ENCODE results near the gene LRRC9. TPM values are rescaled to one million over a fixed set of nuclear protein-coding genes. Genes with fewer than 3 reads are reported as not detected.

LRRC9 gene
- total RNA-seq, 1 experiment from 2014 or later = 0.77 TPM

DNA sequence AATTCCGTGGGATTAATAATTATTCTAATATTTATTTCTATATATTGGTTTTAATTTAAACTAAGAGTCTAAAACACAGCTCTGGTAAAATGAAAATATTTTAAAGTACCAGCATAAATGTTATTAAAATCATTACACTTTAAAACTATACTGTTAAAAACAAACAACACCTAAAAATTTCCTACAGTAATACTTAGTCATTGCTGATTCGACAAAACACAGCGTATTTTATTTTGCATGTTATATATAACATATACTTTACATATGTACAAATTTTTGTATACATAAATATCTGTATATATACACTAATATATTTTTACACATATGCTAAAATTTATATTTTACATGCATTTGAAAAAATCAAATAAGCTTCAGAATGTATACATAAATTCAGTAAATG lies 165.7 kb downstream of the LRRC9 start:
- H4K5ac ChIP-seq (ENCODE audit: insufficient read length, low read depth, low read length) = no peak overlapping the region

More for the DNA sequence above, 165.7 kb downstream of the LRRC9 start:
- Histone ChIP-seq H2BK5ac (ENCODE audit: insufficient read length, low read length) (no peak overlapping the region), H2BK20ac (ENCODE audit: low read depth, low read length, poor library complexity, severe bottlenecking) (no peak overlapping the region), H2BK12ac (ENCODE audit: insufficient read length, low read depth, low read length) (no peak overlapping the region), H3K23me2 (ENCODE audit: insufficient read length, low read depth, low read length, poor library complexity, severe bottlenecking) (no peaks in the 10 kb centered on the region), H2BK15ac (ENCODE audit: low read depth, low read length) (no peak overlapping the region), H3K27me3 (ENCODE audit: insufficient read depth, low read length) (no peaks in the 10 kb centered on the region), H3K4me1 (ENCODE audit: insufficient read depth, low read length) (no peaks in the 10 kb centered on the region), H3K14ac (ENCODE audit: insufficient read depth, low read length) (no peak overlapping the region), H3K4me2 (ENCODE audit: insufficient read depth, insufficient read length, low read length) (no peak overlapping the region), H3K4ac (ENCODE audit: low read depth, low read length) (no peak overlapping the region), H3K9me3 (ENCODE audit: control insufficient read depth, low read depth, low read length) (no peaks in the 10 kb centered on the region), H3K56ac (ENCODE audit: insufficient read length, low read depth, low read length) (no peak overlapping the region), H3K9ac (ENCODE audit: extremely low read depth, insufficient read length, low read length) (no peak overlapping the region), H2BK120ac (ENCODE audit: low read depth, low read length, poor library complexity, severe bottlenecking) (no peak overlapping the region), H3T11ph (ENCODE audit: low read length) (no peak overlapping the region), H4K91ac (ENCODE audit: insufficient read length, low read depth, low read length) (no peak overlapping the region), H2AFZ (ENCODE audit: low read length) (no peak overlapping the region), H4K8ac (replicated peaks; ENCODE audit: insufficient read length, low read depth, low read length) (no peak overlapping the region), H2AK5ac (ENCODE audit: insufficient read length, low read length) (no peak overlapping the region), H3K79me1 (ENCODE audit: insufficient read depth, low read depth, low read length, poor library complexity, severe bottlenecking) (no peaks in the 10 kb centered on the region), H3K23ac (ENCODE audit: insufficient read length, low read depth, low read length) (no peak overlapping the region), H3K79me2 (ENCODE audit: insufficient read depth, low read length) (no peaks in the 10 kb centered on the region), H3K27ac (ENCODE audit: insufficient read length, low read depth, low read length) (no peak overlapping the region), H3K18ac (ENCODE audit: insufficient read length, low read depth, low read length) (no peak overlapping the region), H4K20me1 (ENCODE audit: control insufficient read depth, insufficient read depth, insufficient read length) (no peaks in the 10 kb centered on the region)
- Mint-ChIP-seq H3K27me3 (ENCODE audit: low read depth) (no peaks in the 10 kb centered on the region), H3K4me1 (peaks cover 6 to 7% of the 10 kb centered on the region in 2 experiments; a peak in 3 of 4 replicates), H3K27ac (no peak overlapping the region), H3K4me3 (no peak overlapping the region), H3K36me3 (ENCODE audit: insufficient read depth in 1 of 3, low read depth in 3 of 3) (no peaks in the 10 kb centered on the region), H3K9me3 (no peaks in the 10 kb centered on the region)
- no peak for TF ChIP-seq CTCF (conservative IDR thresholded peaks at IDR 0.05)
- no peak for DNase-seq
- WGBS (ENCODE audit: extremely low coverage, insufficient read length, low lambda C conversion rate) = no CpG with 5 or more reads among the region's 3 CpGs
